DMS 273 treated with DMSO at 0.1 percent for 48 hours (cell line): ENCODE results near the gene ARPIN.
"Not testable (repeated sequence)": the region's sequence is repeated elsewhere in the genome, so short reads cannot be mapped to it uniquely, and the experiment has no call there.

Source experiments
- DNase-seq: peaks from one replicate; lab custom pipeline; 2025; lab: John Stamatoyannopoulos, UW

ARPIN gene

GRCh38 chr15:89912674-89913396, at the start of gene ARPIN:
Gene ARPIN (minus strand): TSS chr15:89912952. CDS start chr15:89912835, 117 bp downstream.
- DNase-seq = no peak

GRCh38 chr15:89958107-89958805, 45.5 kb upstream of the ARPIN start:
- no peak for DNase-seq

GRCh38 chr15:89955449-89955998, 42.8 kb upstream of the ARPIN start:
- not testable (repeated sequence) for DNase-seq

- DNase-seq = no peak
These were observed 41.8 kb upstream of the ARPIN start for GRCh38 chr15:89954541-89954940.

- no peak for DNase-seq
These were observed 36.0 kb upstream of the ARPIN start for GRCh38 chr15:89948796-89949195.

- no peak for DNase-seq
These were observed 34.6 kb upstream of the ARPIN start for GRCh38 chr15:89947385-89947784.

GRCh38 chr15:89946681-89947299, 34.0 kb upstream of the ARPIN start:
- no peak for DNase-seq

- not testable (repeated sequence) for DNase-seq
These were observed 31.0 kb upstream of the ARPIN start for GRCh38 chr15:89943721-89944120.

- DNase-seq = no peak
These were observed 27.2 kb upstream of the ARPIN start for GRCh38 chr15:89939910-89940309.

GRCh38 chr15:89939377-89939776, 26.6 kb upstream of the ARPIN start:
- DNase-seq = not testable (repeated sequence)

- no peak for DNase-seq
These were observed 24.9 kb upstream of the ARPIN start for GRCh38 chr15:89937365-89938350.

GRCh38 chr15:89936786-89937265, 24.1 kb upstream of the ARPIN start:
- DNase-seq = no peak

- no peak for DNase-seq
These were observed 23.5 kb upstream of the ARPIN start for GRCh38 chr15:89936051-89936785.

GRCh38 chr15:89932880-89933279, 20.1 kb upstream of the ARPIN start:
- no peak for DNase-seq

- DNase-seq = no peak
These were observed 15.7 kb upstream of the ARPIN start for GRCh38 chr15:89928421-89928820.

- DNase-seq = no peak
These were observed 13.4 kb upstream of the ARPIN start for GRCh38 chr15:89926158-89926557.

GRCh38 chr15:89917442-89918101, 4.8 kb upstream of the ARPIN start:
- DNase-seq = no peak

- no peak for DNase-seq
These were observed 3.9 kb upstream of the ARPIN start for GRCh38 chr15:89916660-89917059.

- DNase-seq = no peak
These were observed 543 bp downstream of the ARPIN start for GRCh38 chr15:89912145-89912673.
